Measurements from ENCODE around the gene SYT1.

- TF ChIP-seq, protein P1, sequence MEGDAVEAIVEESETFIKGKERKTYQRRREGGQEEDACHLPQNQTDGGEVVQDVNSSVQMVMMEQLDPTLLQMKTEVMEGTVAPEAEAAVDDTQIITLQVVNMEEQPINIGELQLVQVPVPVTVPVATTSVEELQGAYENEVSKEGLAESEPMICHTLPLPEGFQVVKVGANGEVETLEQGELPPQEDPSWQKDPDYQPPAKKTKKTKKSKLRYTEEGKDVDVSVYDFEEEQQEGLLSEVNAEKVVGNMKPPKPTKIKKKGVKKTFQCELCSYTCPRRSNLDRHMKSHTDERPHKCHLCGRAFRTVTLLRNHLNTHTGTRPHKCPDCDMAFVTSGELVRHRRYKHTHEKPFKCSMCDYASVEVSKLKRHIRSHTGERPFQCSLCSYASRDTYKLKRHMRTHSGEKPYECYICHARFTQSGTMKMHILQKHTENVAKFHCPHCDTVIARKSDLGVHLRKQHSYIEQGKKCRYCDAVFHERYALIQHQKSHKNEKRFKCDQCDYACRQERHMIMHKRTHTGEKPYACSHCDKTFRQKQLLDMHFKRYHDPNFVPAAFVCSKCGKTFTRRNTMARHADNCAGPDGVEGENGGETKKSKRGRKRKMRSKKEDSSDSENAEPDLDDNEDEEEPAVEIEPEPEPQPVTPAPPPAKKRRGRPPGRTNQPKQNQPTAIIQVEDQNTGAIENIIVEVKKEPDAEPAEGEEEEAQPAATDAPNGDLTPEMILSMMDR (IDR thresholded peaks at IDR 0.05 in 2 of 3, conservative IDR thresholded peaks at IDR 0.05 in 1 of 3; ENCODE audit: borderline replicate concordance in 1 of 3, insufficient read depth in 1 of 3, low read depth in 2 of 3, low read length in 2 of 3), result no peak
- TF ChIP-seq, protein P2, sequence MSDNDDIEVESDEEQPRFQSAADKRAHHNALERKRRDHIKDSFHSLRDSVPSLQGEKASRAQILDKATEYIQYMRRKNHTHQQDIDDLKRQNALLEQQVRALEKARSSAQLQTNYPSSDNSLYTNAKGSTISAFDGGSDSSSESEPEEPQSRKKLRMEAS (IDR thresholded peaks at IDR 0.05), result peak; percentile 47
- TF ChIP-seq, protein P3, sequence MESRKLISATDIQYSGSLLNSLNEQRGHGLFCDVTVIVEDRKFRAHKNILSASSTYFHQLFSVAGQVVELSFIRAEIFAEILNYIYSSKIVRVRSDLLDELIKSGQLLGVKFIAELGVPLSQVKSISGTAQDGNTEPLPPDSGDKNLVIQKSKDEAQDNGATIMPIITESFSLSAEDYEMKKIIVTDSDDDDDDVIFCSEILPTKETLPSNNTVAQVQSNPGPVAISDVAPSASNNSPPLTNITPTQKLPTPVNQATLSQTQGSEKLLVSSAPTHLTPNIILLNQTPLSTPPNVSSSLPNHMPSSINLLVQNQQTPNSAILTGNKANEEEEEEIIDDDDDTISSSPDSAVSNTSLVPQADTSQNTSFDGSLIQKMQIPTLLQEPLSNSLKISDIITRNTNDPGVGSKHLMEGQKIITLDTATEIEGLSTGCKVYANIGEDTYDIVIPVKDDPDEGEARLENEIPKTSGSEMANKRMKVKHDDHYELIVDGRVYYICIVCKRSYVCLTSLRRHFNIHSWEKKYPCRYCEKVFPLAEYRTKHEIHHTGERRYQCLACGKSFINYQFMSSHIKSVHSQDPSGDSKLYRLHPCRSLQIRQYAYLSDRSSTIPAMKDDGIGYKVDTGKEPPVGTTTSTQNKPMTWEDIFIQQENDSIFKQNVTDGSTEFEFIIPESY (IDR thresholded peaks at IDR 0.05; ENCODE audit: extremely low read depth, insufficient replicate concordance, low read length), result no peak
- no peak for TF ChIP-seq ZNF274 (IDR thresholded peaks at IDR 0.05; ENCODE audit: low read depth, low read length)
- TF ChIP-seq POLR2AphosphoS5 (IDR thresholded peaks at IDR 0.05; ENCODE audit: low read depth, low read length), result no peak
- TF ChIP-seq EGR1 (IDR thresholded peaks at IDR 0.05; ENCODE audit: low read depth), result no peak
- no peak for TF ChIP-seq EZH2 (IDR thresholded peaks at IDR 0.05)
- no peak for TF ChIP-seq ZFX (IDR thresholded peaks at IDR 0.05)
- TF ChIP-seq POLR2A (IDR thresholded peaks at IDR 0.05; ENCODE audit: borderline replicate concordance, extremely low read depth, insufficient read depth, insufficient read length), result no peak
Observed at GRCh38 chr12:79055926-79056674, 191.5 kb downstream of the SYT1 start.

Measured in HCT116 (cell line).